ENCODE measurements around the gene FANK1. TPM values are rescaled to one million over a fixed set of nuclear protein-coding genes. Genes with fewer than 3 reads are reported as not detected.

FANK1 gene
- total and polyA plus RNA-seq, 2 experiments from 2014 or later: 2.9 to 6.0 TPM

- Histone ChIP-seq H3K9me2 (replicated peaks; ENCODE audit: insufficient read depth) (no peaks in the 10 kb centered on the region), H2AFZ (no peak overlapping the region), H3K4me3 (no peak overlapping the region), H3K27me3 (no peaks in the 10 kb centered on the region), H3K79me2 (no peaks in the 10 kb centered on the region), H3K9me3 (ENCODE audit: low read depth) (no peaks in the 10 kb centered on the region), H4K20me1 (ENCODE audit: insufficient read depth, poor library complexity, severe bottlenecking) (no peaks in the 10 kb centered on the region), H3K4me1 (ENCODE audit: insufficient read depth) (peaks cover 6% of the 10 kb centered on the region), H3K4me2 (no peak overlapping the region), H3K27ac (no peak overlapping the region), H3K36me3 (replicated peaks; ENCODE audit: insufficient read depth, low read depth) (no peaks in the 10 kb centered on the region)
- DNase-seq (ENCODE audit: low spot score): no peak
- WGBS (ENCODE audit: low lambda C conversion rate, missing lambda C conversion rate): 51% methylated on average over 3 of the region's 3 CpGs
- TF ChIP-seq EZH2 (IDR thresholded peaks at IDR 0.05; ENCODE audit: borderline replicate concordance) (no peak), CTCF (IDR thresholded peaks at IDR 0.05; ENCODE audit: poor library complexity) (no peak), EZH2phosphoT487 (IDR thresholded peaks at IDR 0.05; ENCODE audit: low read depth, severe bottlenecking, unreplicated experiment) (no peak)
Observed at GRCh38 chr10:126015413-126015812, 119.0 kb downstream of the FANK1 start.

- Histone ChIP-seq H3K4me2 (no peak overlapping the region), H3K36me3 (replicated peaks; ENCODE audit: insufficient read depth, low read depth) (no peaks in the 10 kb centered on the region), H3K27me3 (no peaks in the 10 kb centered on the region), H3K4me3 (no peak overlapping the region), H3K9me3 (ENCODE audit: low read depth) (no peaks in the 10 kb centered on the region), H3K9me2 (replicated peaks; ENCODE audit: insufficient read depth) (no peaks in the 10 kb centered on the region), H4K20me1 (ENCODE audit: insufficient read depth, poor library complexity, severe bottlenecking) (no peaks in the 10 kb centered on the region), H3K27ac (no peak overlapping the region), H2AFZ (no peak overlapping the region), H3K79me2 (no peaks in the 10 kb centered on the region), H3K4me1 (ENCODE audit: insufficient read depth) (peaks cover 6% of the 10 kb centered on the region)
- WGBS (ENCODE audit: low lambda C conversion rate, missing lambda C conversion rate): 93% methylated on average over 4 of the region's 4 CpGs
- no peak for DNase-seq (ENCODE audit: low spot score)
- TF ChIP-seq EZH2 (IDR thresholded peaks at IDR 0.05; ENCODE audit: borderline replicate concordance) (no peak), CTCF (IDR thresholded peaks at IDR 0.05; ENCODE audit: poor library complexity) (no peak), EZH2phosphoT487 (IDR thresholded peaks at IDR 0.05; ENCODE audit: low read depth, severe bottlenecking, unreplicated experiment) (no peak)
Observed at GRCh38 chr10:126016156-126016805, 119.9 kb downstream of the FANK1 start.

GRCh38 chr10:126016882-126017281, 120.5 kb downstream of the FANK1 start:
- Histone ChIP-seq H3K79me2 (no peaks in the 10 kb centered on the region), H3K27me3 (no peaks in the 10 kb centered on the region), H3K36me3 (replicated peaks; ENCODE audit: insufficient read depth, low read depth) (no peaks in the 10 kb centered on the region), H3K9me2 (replicated peaks; ENCODE audit: insufficient read depth) (no peaks in the 10 kb centered on the region), H3K4me1 (ENCODE audit: insufficient read depth) (peaks cover 6% of the 10 kb centered on the region), H3K4me2 (no peak overlapping the region), H3K9me3 (ENCODE audit: low read depth) (no peaks in the 10 kb centered on the region), H3K4me3 (no peak overlapping the region), H4K20me1 (ENCODE audit: insufficient read depth, poor library complexity, severe bottlenecking) (no peaks in the 10 kb centered on the region), H2AFZ (no peak overlapping the region), H3K27ac (no peak overlapping the region)
- TF ChIP-seq EZH2 (IDR thresholded peaks at IDR 0.05; ENCODE audit: borderline replicate concordance): no peak
- TF ChIP-seq EZH2phosphoT487 (IDR thresholded peaks at IDR 0.05; ENCODE audit: low read depth, severe bottlenecking, unreplicated experiment): no peak
- TF ChIP-seq CTCF (IDR thresholded peaks at IDR 0.05; ENCODE audit: poor library complexity): no peak
- no peak for DNase-seq (ENCODE audit: low spot score)
- WGBS (ENCODE audit: low lambda C conversion rate, missing lambda C conversion rate): 93% methylated on average over 3 of the region's 3 CpGs
